ENCODE data around the gene NTM.

Gene NTM

GRCh38 chr11:131514062-131514461, 143.6 kb downstream of the NTM start:
- Histone ChIP-seq H3K36me3 (ENCODE audit: control insufficient read depth, insufficient read depth, low read length) (no peaks in the 10 kb centered on the region), H3K4me3 (ENCODE audit: low read depth, low read length) (no peak overlapping the region), H3K27me3 (ENCODE audit: control insufficient read depth, insufficient read depth, low read length) (no peaks in the 10 kb centered on the region), H3K4me1 (ENCODE audit: control insufficient read depth, insufficient read depth, low read length) (no peaks in the 10 kb centered on the region), H3K9ac (ENCODE audit: low read depth, low read length) (no peak overlapping the region), H3K9me3 (ENCODE audit: control insufficient read depth, insufficient read depth, low read length) (no peaks in the 10 kb centered on the region)

- no peak overlapping the region for H3K4me3 ChIP-seq (ENCODE audit: low read depth, low read length)
- no peaks in the 10 kb centered on the region for H3K36me3 ChIP-seq (ENCODE audit: control insufficient read depth, insufficient read depth, low read length)
- H3K9me3 ChIP-seq (ENCODE audit: control insufficient read depth, insufficient read depth, low read length): no peaks in the 10 kb centered on the region
- no peak overlapping the region for H3K9ac ChIP-seq (ENCODE audit: low read depth, low read length)
- no peaks in the 10 kb centered on the region for H3K27me3 ChIP-seq (ENCODE audit: control insufficient read depth, insufficient read depth, low read length)
- no peaks in the 10 kb centered on the region for H3K4me1 ChIP-seq (ENCODE audit: control insufficient read depth, insufficient read depth, low read length)
Measured at GRCh38 chr11:131518305-131518838, 148.0 kb downstream of the NTM start.

GRCh38 chr11:131522851-131523250, 152.4 kb downstream of the NTM start:
- Histone ChIP-seq H3K36me3 (ENCODE audit: control insufficient read depth, insufficient read depth, low read length) (no peaks in the 10 kb centered on the region), H3K9ac (ENCODE audit: low read depth, low read length) (no peak overlapping the region), H3K4me1 (ENCODE audit: control insufficient read depth, insufficient read depth, low read length) (no peaks in the 10 kb centered on the region), H3K4me3 (ENCODE audit: low read depth, low read length) (no peak overlapping the region), H3K27me3 (ENCODE audit: control insufficient read depth, insufficient read depth, low read length) (no peaks in the 10 kb centered on the region), H3K9me3 (ENCODE audit: control insufficient read depth, insufficient read depth, low read length) (no peaks in the 10 kb centered on the region)

- Histone ChIP-seq H3K27me3 (ENCODE audit: control insufficient read depth, insufficient read depth, low read length) (no peaks in the 10 kb centered on the region), H3K9me3 (ENCODE audit: control insufficient read depth, insufficient read depth, low read length) (no peaks in the 10 kb centered on the region), H3K36me3 (ENCODE audit: control insufficient read depth, insufficient read depth, low read length) (no peaks in the 10 kb centered on the region)
Measured at GRCh38 chr11:131530407-131530806, 160.0 kb downstream of the NTM start.

GRCh38 chr11:131533149-131533548, 162.7 kb downstream of the NTM start:
- Histone ChIP-seq H3K9me3 (ENCODE audit: control insufficient read depth, insufficient read depth, low read length) (no peaks in the 10 kb centered on the region), H3K36me3 (ENCODE audit: control insufficient read depth, insufficient read depth, low read length) (no peaks in the 10 kb centered on the region), H3K27me3 (ENCODE audit: control insufficient read depth, insufficient read depth, low read length) (no peaks in the 10 kb centered on the region), H3K9ac (ENCODE audit: low read depth, low read length) (no peak overlapping the region), H3K4me3 (ENCODE audit: low read depth, low read length) (no peak overlapping the region), H3K4me1 (ENCODE audit: control insufficient read depth, insufficient read depth, low read length) (no peaks in the 10 kb centered on the region)

More at GRCh38 chr11:131530407-131530806, 160.0 kb downstream of the NTM start:
- no peak overlapping the region for H3K4me3 ChIP-seq (ENCODE audit: low read depth, low read length)
- no peaks in the 10 kb centered on the region for H3K4me1 ChIP-seq (ENCODE audit: control insufficient read depth, insufficient read depth, low read length)
- H3K9ac ChIP-seq (ENCODE audit: low read depth, low read length): no peak overlapping the region

GRCh38 chr11:131533998-131534397, 163.6 kb downstream of the NTM start:
- Histone ChIP-seq H3K9ac (ENCODE audit: low read depth, low read length) (no peak overlapping the region), H3K4me1 (ENCODE audit: control insufficient read depth, insufficient read depth, low read length) (no peaks in the 10 kb centered on the region), H3K9me3 (ENCODE audit: control insufficient read depth, insufficient read depth, low read length) (no peaks in the 10 kb centered on the region), H3K27me3 (ENCODE audit: control insufficient read depth, insufficient read depth, low read length) (no peaks in the 10 kb centered on the region), H3K36me3 (ENCODE audit: control insufficient read depth, insufficient read depth, low read length) (no peaks in the 10 kb centered on the region), H3K4me3 (ENCODE audit: low read depth, low read length) (no peak overlapping the region)

GRCh38 chr11:131534611-131535010, 164.2 kb downstream of the NTM start:
- Histone ChIP-seq H3K4me3 (ENCODE audit: low read depth, low read length) (no peak overlapping the region), H3K27me3 (ENCODE audit: control insufficient read depth, insufficient read depth, low read length) (no peaks in the 10 kb centered on the region), H3K9me3 (ENCODE audit: control insufficient read depth, insufficient read depth, low read length) (no peaks in the 10 kb centered on the region), H3K9ac (ENCODE audit: low read depth, low read length) (no peak overlapping the region), H3K4me1 (ENCODE audit: control insufficient read depth, insufficient read depth, low read length) (no peaks in the 10 kb centered on the region), H3K36me3 (ENCODE audit: control insufficient read depth, insufficient read depth, low read length) (no peaks in the 10 kb centered on the region)

DNA sequence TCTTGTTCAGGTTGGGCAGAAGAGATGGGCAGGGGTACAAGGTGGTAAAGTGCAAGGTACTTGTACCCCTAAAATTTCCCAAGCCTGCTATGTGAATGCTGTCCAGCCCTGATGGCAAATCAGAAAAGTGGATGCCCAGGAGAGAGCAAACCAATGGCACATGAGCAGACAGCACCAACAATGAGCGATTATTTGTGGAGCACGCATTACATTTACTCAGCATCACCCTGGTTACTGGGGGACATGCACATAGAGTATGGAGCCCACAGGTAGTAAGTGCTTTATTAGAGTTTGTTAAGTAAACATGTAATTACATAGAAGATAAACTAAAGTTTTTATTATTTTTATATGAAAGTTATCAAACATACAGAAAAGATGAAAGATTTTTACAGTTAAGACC, 165.7 kb downstream of the NTM start:
- H3K36me3 ChIP-seq (ENCODE audit: control insufficient read depth, insufficient read depth, low read length): no peaks in the 10 kb centered on the region

DNA sequence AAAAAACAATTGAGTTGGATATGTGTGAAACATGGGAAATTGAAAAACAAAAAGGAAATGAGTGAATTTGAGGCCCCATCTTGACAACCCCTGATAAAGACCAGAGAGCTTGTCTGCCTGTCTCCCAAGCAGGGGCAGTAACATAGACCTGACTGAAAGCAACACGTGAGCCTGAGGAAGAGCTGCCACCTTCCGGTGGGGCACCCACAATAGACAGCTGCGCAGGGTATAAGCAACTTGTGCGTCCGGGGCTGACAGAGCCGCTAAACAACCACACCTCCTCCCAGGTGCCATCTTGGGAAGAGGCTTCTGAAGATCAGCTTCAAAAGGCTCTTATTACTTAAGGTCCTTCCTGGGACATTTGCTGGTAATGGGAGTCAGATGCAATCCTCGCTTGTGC, 166.8 kb downstream of the NTM start:
- H3K4me1 ChIP-seq (ENCODE audit: control insufficient read depth, insufficient read depth, low read length): no peaks in the 10 kb centered on the region
- no peaks in the 10 kb centered on the region for H3K9me3 ChIP-seq (ENCODE audit: control insufficient read depth, insufficient read depth, low read length)
- H3K9ac ChIP-seq (ENCODE audit: low read depth, low read length): no peak overlapping the region
- no peak overlapping the region for H3K4me3 ChIP-seq (ENCODE audit: low read depth, low read length)
- H3K36me3 ChIP-seq (ENCODE audit: control insufficient read depth, insufficient read depth, low read length): no peaks in the 10 kb centered on the region
- no peaks in the 10 kb centered on the region for H3K27me3 ChIP-seq (ENCODE audit: control insufficient read depth, insufficient read depth, low read length)

More for the DNA sequence above, 165.7 kb downstream of the NTM start:
- Histone ChIP-seq H3K9ac (ENCODE audit: low read depth, low read length) (no peak overlapping the region), H3K4me1 (ENCODE audit: control insufficient read depth, insufficient read depth, low read length) (no peaks in the 10 kb centered on the region), H3K27me3 (ENCODE audit: control insufficient read depth, insufficient read depth, low read length) (no peaks in the 10 kb centered on the region), H3K9me3 (ENCODE audit: control insufficient read depth, insufficient read depth, low read length) (no peaks in the 10 kb centered on the region), H3K4me3 (ENCODE audit: low read depth, low read length) (no peak overlapping the region)

GRCh38 chr11:131537748-131538147, 167.3 kb downstream of the NTM start:
- H3K9ac ChIP-seq (ENCODE audit: low read depth, low read length): no peak overlapping the region

GRCh38 chr11:131538322-131538721, 167.9 kb downstream of the NTM start:
- Histone ChIP-seq H3K9me3 (ENCODE audit: control insufficient read depth, insufficient read depth, low read length) (no peaks in the 10 kb centered on the region), H3K36me3 (ENCODE audit: control insufficient read depth, insufficient read depth, low read length) (no peaks in the 10 kb centered on the region), H3K9ac (ENCODE audit: low read depth, low read length) (no peak overlapping the region), H3K4me3 (ENCODE audit: low read depth, low read length) (no peak overlapping the region), H3K4me1 (ENCODE audit: control insufficient read depth, insufficient read depth, low read length) (no peaks in the 10 kb centered on the region), H3K27me3 (ENCODE audit: control insufficient read depth, insufficient read depth, low read length) (no peaks in the 10 kb centered on the region)

More at GRCh38 chr11:131537748-131538147, 167.3 kb downstream of the NTM start:
- no peaks in the 10 kb centered on the region for H3K27me3 ChIP-seq (ENCODE audit: control insufficient read depth, insufficient read depth, low read length)
- H3K4me3 ChIP-seq (ENCODE audit: low read depth, low read length): no peak overlapping the region
- no peaks in the 10 kb centered on the region for H3K9me3 ChIP-seq (ENCODE audit: control insufficient read depth, insufficient read depth, low read length)
- H3K4me1 ChIP-seq (ENCODE audit: control insufficient read depth, insufficient read depth, low read length): no peaks in the 10 kb centered on the region
- no peaks in the 10 kb centered on the region for H3K36me3 ChIP-seq (ENCODE audit: control insufficient read depth, insufficient read depth, low read length)

DNA sequence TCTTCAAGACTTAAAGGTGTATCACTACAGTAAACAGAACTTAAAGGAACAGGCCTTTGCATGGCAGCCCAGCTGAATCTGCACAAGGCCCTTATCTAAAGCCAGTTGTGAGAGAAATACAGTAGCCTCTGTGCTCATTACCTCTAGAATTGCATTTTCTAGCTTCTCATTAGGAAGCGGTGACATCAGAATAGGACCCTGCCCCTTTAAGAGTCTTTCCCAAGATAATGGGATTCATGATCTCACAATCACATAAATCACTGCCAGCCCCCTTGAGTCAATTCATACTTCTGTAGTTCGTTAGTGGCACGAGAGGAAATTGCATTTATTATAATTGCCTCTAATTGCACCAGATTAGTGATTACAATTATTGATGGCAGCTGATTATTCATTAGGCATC, 170.3 kb downstream of the NTM start:
- H3K27me3 ChIP-seq (ENCODE audit: control insufficient read depth, insufficient read depth, low read length): no peaks in the 10 kb centered on the region
- H3K4me1 ChIP-seq (ENCODE audit: control insufficient read depth, insufficient read depth, low read length): no peaks in the 10 kb centered on the region
- no peak overlapping the region for H3K4me3 ChIP-seq (ENCODE audit: low read depth, low read length)
- no peaks in the 10 kb centered on the region for H3K9me3 ChIP-seq (ENCODE audit: control insufficient read depth, insufficient read depth, low read length)
- no peak overlapping the region for H3K9ac ChIP-seq (ENCODE audit: low read depth, low read length)
- no peaks in the 10 kb centered on the region for H3K36me3 ChIP-seq (ENCODE audit: control insufficient read depth, insufficient read depth, low read length)
